Kidney epithelial cell (primary cell): ENCODE measurements around the gene FDPS. TPM values are rescaled to one million over a fixed set of nuclear protein-coding genes. Genes with fewer than 3 reads are reported as not detected.

Experiments used
- DNase-seq: peaks from one replicate; pipeline ENCODE4 v3.0.0-alpha.2; 2010; ENCODE audit warnings: low read depth
- H3K27me3 ChIP-seq: 2 replicates; pipeline ENCODE4 v1.6.0; 2011; ENCODE audit warnings: low read length; ENCODE audit not compliant: control insufficient read depth, insufficient read depth
- H3K36me3 ChIP-seq: 2 replicates; pipeline ENCODE4 v1.5.1; 2011; ENCODE audit warnings: low read length; ENCODE audit not compliant: control insufficient read depth, insufficient read depth
- H3K4me3 ChIP-seq: 2 replicates; pipeline ENCODE4 v1.5.1; 2011; ENCODE audit warnings: low read depth, mild to moderate bottlenecking, control low read depth, low read length
- total RNA-seq: library from RNA; depleted of rRNA; stranded (reverse); fragments of >200 nt; gene quantifications from 2 replicates; pipeline ENCODE4 v1.2.3, GENCODE V29; 2015
- TF ChIP-seq, protein P1 (sequence below): IDR thresholded peaks from 2 replicates; pipeline ENCODE4 v1.5.1; 2011; ENCODE audit warnings: mild to moderate bottlenecking, moderate library complexity, low read length, control low read depth, inconsistent platforms; ENCODE audit not compliant: insufficient read depth, poor library complexity, severe bottlenecking

The FDPS gene
- total RNA-seq, 1 donor from 2014 or later: 271 TPM

DNA sequence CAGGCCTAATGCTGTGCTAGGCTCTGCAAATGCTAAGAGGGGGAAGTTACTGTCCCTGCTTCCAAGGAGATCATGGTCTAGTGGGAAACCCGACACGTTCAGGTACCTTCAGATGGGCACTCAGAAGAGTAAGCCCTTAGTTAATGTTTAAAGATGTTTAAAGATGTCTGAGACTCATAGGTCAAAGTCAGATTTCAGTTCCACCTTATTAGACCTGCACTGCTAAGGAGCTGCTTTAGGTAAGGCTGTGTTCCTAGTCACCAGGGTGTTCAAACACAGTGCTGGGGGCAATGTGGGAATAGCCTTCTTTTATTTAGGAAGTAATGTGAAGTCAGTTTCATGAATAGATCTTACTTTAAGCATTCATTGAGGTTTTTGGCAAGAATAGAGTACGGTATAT is 8.3 kb downstream of the FDPS start:
- DNase-seq: no peak
- Histone ChIP-seq H3K36me3 (peaks cover 9% of the 10 kb centered on the region), H3K4me3 (no peak overlapping the region), H3K27me3 (no peaks in the 10 kb centered on the region)
- TF ChIP-seq, protein P1, sequence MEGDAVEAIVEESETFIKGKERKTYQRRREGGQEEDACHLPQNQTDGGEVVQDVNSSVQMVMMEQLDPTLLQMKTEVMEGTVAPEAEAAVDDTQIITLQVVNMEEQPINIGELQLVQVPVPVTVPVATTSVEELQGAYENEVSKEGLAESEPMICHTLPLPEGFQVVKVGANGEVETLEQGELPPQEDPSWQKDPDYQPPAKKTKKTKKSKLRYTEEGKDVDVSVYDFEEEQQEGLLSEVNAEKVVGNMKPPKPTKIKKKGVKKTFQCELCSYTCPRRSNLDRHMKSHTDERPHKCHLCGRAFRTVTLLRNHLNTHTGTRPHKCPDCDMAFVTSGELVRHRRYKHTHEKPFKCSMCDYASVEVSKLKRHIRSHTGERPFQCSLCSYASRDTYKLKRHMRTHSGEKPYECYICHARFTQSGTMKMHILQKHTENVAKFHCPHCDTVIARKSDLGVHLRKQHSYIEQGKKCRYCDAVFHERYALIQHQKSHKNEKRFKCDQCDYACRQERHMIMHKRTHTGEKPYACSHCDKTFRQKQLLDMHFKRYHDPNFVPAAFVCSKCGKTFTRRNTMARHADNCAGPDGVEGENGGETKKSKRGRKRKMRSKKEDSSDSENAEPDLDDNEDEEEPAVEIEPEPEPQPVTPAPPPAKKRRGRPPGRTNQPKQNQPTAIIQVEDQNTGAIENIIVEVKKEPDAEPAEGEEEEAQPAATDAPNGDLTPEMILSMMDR: no peak

DNA sequence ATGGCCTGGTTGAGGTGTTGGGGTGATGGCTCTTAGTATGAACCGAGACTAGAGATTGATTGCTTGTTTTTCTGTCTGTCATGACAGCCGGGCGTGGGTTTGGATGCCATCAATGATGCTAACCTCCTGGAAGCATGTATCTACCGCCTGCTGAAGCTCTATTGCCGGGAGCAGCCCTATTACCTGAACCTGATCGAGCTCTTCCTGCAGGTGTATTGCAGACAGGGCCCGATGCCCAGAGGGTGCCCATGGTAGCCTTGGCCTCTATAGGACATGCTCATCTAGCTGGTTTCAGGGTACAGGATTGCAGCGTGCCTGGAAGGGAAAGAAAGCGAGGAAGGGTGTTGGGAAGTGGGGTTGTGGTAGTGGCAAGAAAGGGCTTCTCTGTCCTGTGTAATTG is 9.4 kb downstream of the FDPS start:
- peaks cover 8% of the 10 kb centered on the region for H3K36me3 ChIP-seq
- H3K27me3 ChIP-seq: no peaks in the 10 kb centered on the region
- H3K4me3 ChIP-seq: no peak overlapping the region
- no peak for DNase-seq
- TF ChIP-seq, protein P1: no peak

DNA sequence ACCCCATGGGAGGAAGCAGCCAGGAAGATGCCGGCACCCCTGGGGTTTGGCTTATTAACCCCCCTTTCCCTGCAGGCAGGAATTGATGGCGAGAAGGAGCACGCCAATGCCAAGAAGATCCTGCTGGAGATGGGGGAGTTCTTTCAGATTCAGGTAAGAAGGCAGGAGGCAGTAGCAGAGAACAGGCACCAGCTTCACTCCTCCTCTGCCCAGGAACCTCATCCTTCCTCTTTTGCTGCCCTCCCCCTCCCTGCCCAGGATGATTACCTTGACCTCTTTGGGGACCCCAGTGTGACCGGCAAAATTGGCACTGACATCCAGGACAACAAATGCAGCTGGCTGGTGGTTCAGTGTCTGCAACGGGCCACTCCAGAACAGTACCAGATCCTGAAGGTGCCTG is 10.9 kb downstream of the FDPS start:
- H3K27me3 ChIP-seq: no peaks in the 10 kb centered on the region
- peaks cover 5% of the 10 kb centered on the region for H3K36me3 ChIP-seq
- H3K4me3 ChIP-seq: no peak overlapping the region
- DNase-seq: no peak
- TF ChIP-seq, protein P1: no peak

DNA sequence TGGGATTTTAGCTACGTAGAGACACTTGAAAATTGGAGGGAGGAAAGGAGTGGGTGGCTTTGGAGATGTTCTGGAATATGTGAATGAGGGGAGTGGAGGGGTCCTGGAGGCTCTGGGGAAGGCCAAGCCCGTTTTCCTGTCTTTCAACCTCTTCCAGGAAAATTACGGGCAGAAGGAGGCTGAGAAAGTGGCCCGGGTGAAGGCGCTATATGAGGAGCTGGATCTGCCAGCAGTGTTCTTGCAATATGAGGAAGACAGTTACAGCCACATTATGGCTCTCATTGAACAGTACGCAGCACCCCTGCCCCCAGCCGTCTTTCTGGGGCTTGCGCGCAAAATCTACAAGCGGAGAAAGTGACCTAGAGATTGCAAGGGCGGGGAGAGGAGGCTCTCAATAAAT is 11.6 kb downstream of the FDPS start:
- TF ChIP-seq, protein P1: no peak
- H3K4me3 ChIP-seq: no peak overlapping the region
- no peak for DNase-seq
- peaks cover 4% of the 10 kb centered on the region for H3K36me3 ChIP-seq
- H3K27me3 ChIP-seq: no peaks in the 10 kb centered on the region

DNA sequence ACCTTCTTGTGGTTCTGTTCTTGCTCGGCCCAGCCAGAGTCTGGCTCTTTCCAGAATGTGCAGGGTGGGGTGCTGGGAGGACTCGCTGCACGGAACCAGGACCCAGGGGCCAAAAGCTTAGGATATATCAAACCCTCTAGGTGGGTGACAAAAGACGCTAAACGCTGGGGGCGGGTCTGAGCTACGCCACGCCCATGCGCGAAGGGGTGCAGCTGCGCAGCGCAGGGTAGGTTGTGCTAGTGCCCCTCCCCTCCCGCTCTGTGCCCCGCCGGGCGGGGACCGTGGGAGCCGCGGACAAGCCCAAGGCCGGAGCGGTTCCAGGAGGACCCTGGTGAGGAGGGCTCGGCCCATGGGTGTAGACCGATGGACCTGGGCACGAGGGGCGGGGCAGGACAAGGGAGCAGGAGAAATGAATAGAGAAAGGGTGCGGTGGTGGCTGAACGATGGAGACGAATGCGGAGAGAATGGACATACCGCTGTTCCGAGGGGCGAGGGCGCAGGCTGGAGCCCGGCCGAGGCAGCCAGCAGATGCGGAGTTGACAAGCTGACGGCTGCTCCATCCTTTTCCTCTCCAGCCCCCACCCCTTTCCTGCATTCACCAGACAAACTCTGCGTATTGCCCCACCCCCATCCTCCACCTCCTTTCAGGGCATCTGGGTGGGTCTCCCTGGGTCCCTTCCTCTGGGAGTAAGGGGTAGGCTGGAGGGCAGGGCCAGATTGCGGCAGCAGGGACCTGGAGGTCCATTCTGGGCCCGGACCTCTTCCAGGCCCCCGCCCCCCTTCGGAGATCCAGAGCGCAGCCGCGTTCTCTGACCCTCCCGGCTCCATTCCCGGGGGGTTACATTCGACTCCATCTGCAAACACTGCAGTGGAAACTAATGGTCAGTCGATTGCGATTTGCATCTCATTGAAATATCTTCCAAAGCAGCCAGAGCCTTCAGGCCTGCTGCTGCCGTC is 12.3 kb downstream of the FDPS start, which contains the start of gene RUSC1:
TSS of gene RUSC1 (plus strand) at position 234 of the 957 bp plus-strand sequence. CDS start 880 bp downstream, outside the sequence.
- TF ChIP-seq, protein P1: no peak
- H3K36me3 ChIP-seq: peaks cover 4% of the 10 kb centered on the region
- H3K4me3 ChIP-seq: peak within 1 kb of the TSS; percentile 42
- no peaks in the 10 kb centered on the region for H3K27me3 ChIP-seq
- DNase-seq: no peak
